Measurements from ENCODE around the gene LGALS3BP. TPM values are rescaled to one million over a fixed set of nuclear protein-coding genes. Genes with fewer than 3 reads are reported as not detected.

The LGALS3BP gene
- total and polyA plus RNA-seq, 2 of the 4 experiments (the other 2 are of a cell fraction): 33.7 to 273 TPM

DNA sequence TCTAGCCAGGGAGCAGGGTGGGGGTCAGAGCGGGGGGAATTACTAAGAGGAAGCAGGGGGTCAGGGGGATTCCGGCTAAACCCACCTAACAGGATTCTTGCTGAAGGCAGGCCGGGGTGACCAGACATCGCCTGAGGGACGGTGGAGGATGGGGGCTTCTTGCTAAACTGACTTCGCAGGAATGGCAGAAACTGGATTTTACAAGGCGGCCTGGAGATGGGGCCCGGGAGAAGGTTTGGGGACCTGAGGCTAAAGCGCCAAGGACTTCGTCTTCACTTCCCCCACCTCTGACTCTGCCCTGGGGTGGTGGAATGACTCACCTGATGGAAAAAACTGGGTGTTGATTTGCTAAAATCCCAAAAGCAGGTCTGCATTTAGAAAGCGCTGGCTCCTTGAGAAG is 23.5 kb downstream of the LGALS3BP start:
- Histone ChIP-seq H3K36me3 (ENCODE audit: control insufficient read depth, insufficient read depth, low read length) (no peaks in the 10 kb centered on the region), H3K4me3 (ENCODE audit: insufficient read depth, low read depth, low read length) (no peak overlapping the region), H3K9ac (ENCODE audit: low read depth, low read length) (no peak overlapping the region), H2BK5ac (ENCODE audit: low read depth, low read length, poor library complexity, severe bottlenecking) (no peak overlapping the region), H3K56ac (ENCODE audit: extremely low read depth, insufficient read depth, low read length) (no peak overlapping the region), H3K18ac (ENCODE audit: low read depth, low read length) (no peak overlapping the region), H3K4ac (ENCODE audit: low read depth, low read length) (no peak overlapping the region), H3K4me2 (ENCODE audit: low read depth, low read length) (no peak overlapping the region), H4K5ac (ENCODE audit: low read depth, low read length) (no peak overlapping the region), H2AFZ (replicated peaks; ENCODE audit: low read length, poor library complexity) (no peak overlapping the region), H3K27ac (ENCODE audit: insufficient read depth, low read length) (no peak overlapping the region), H2BK15ac (ENCODE audit: low read depth, low read length) (no peak overlapping the region), H3K79me1 (ENCODE audit: low read depth in 1 of 2, low read length in 2 of 2) (no peaks in the 10 kb centered on the region), H2BK120ac (ENCODE audit: low read depth, low read length) (no peak overlapping the region), H3K4me1 (ENCODE audit: control insufficient read depth, insufficient read depth, low read length) (peaks cover 24% of the 10 kb centered on the region), H3K23ac (ENCODE audit: low read depth, low read length) (no peak overlapping the region), H3K9me3 (ENCODE audit: control insufficient read depth, insufficient read depth, low read length) (peaks cover under 1% of the 10 kb centered on the region), H3K9me1 (ENCODE audit: insufficient read depth, low read length) (no peaks in the 10 kb centered on the region), H2AK5ac (ENCODE audit: low read depth, low read length) (no peak overlapping the region), H4K91ac (ENCODE audit: insufficient read depth, low read depth, low read length) (no peak overlapping the region), H3K27me3 (ENCODE audit: control insufficient read depth, insufficient read depth, low read length) (no peaks in the 10 kb centered on the region; the same call in 1 of the 2 replicates), H2BK20ac (ENCODE audit: low read depth, low read length) (no peak overlapping the region), H4K8ac (ENCODE audit: low read depth in 2 of 2, low read length in 2 of 2) (no peak overlapping the region), H4K20me1 (ENCODE audit: insufficient read depth, low read length) (no peaks in the 10 kb centered on the region), H3K14ac (replicated peaks; ENCODE audit: low read depth, low read length) (no peak overlapping the region), H2AK9ac (replicated peaks; ENCODE audit: low read depth, low read length, poor library complexity) (no peak overlapping the region)
- DNase-seq (no peak), ATAC-seq (ENCODE audit: low read depth) (no peak)
- intact Hi-C loops (cut with micrococcal nuclease) (no loop called here), dilution Hi-C loops (cut with HindIII; ENCODE audit: low sequenced_read_pairs, unreplicated experiment) (no loop called here), in situ Hi-C loops (cut with MboI; ENCODE audit: low sequenced_read_pairs) (loop anchor here (25.0 kb wide), 1 partner anchor 469 kb away; no protein-coding TSS in a partner anchor)
- BruUV-seq (replicated peaks): no TSS peak
- 70% methylated on average over 2 of the region's 11 CpGs; no CpG with 5 or more reads in 1 of the 2 experiments for WGBS, 2 experiments (ENCODE audit: extremely low coverage in 2 of 2, insufficient read length in 1 of 2)
- ChIA-PET POLR2A (ENCODE audit: unreplicated experiment) (no interaction called here), CTCF (no interaction called here)
- no peak for TF ChIP-seq MXI1 (IDR thresholded peaks at IDR 0.05; ENCODE audit: borderline replicate concordance, low read depth, low read length)
- no peak for TF ChIP-seq FOS (IDR thresholded peaks at IDR 0.05; ENCODE audit: low read depth, low read length)
- TF ChIP-seq, protein P1, sequence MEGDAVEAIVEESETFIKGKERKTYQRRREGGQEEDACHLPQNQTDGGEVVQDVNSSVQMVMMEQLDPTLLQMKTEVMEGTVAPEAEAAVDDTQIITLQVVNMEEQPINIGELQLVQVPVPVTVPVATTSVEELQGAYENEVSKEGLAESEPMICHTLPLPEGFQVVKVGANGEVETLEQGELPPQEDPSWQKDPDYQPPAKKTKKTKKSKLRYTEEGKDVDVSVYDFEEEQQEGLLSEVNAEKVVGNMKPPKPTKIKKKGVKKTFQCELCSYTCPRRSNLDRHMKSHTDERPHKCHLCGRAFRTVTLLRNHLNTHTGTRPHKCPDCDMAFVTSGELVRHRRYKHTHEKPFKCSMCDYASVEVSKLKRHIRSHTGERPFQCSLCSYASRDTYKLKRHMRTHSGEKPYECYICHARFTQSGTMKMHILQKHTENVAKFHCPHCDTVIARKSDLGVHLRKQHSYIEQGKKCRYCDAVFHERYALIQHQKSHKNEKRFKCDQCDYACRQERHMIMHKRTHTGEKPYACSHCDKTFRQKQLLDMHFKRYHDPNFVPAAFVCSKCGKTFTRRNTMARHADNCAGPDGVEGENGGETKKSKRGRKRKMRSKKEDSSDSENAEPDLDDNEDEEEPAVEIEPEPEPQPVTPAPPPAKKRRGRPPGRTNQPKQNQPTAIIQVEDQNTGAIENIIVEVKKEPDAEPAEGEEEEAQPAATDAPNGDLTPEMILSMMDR (conservative IDR thresholded peaks at IDR 0.05; ENCODE audit: low read depth, low read length): no peak
- TF ChIP-seq POLR2A (IDR thresholded peaks at IDR 0.05; ENCODE audit: low read depth, low read length): no peak
- TF ChIP-seq CEBPB (IDR thresholded peaks at IDR 0.05; ENCODE audit: low read depth, low read length): no peak
- TF ChIP-seq RFX5 (IDR thresholded peaks at IDR 0.05; ENCODE audit: low read depth, low read length): no peak
